Non-pigmented ciliary epithelial cell (primary cell): ENCODE results near the gene DYSF.

Experiments
- DNase-seq: peaks from one replicate; pipeline ENCODE4 v3.0.0-alpha.2; 2010; ENCODE audit warnings: low read depth

DYSF gene

GRCh38 chr2:71571945-71572344 is 118.6 kb downstream of the DYSF start:
- DNase-seq: no peak

GRCh38 chr2:71575966-71576365 is 122.6 kb downstream of the DYSF start:
- no peak for DNase-seq

GRCh38 chr2:71576541-71576940 is 123.2 kb downstream of the DYSF start:
- no peak for DNase-seq

- DNase-seq: no peak
These were observed 123.8 kb downstream of the DYSF start for GRCh38 chr2:71577209-71577608.

- DNase-seq: no peak
These were observed 125.5 kb downstream of the DYSF start for GRCh38 chr2:71578767-71579342.

GRCh38 chr2:71581026-71581425 is 127.7 kb downstream of the DYSF start:
- no peak for DNase-seq

- DNase-seq: no peak
These were observed 130.5 kb downstream of the DYSF start for GRCh38 chr2:71583876-71584275.

GRCh38 chr2:71586471-71586870 is 133.1 kb downstream of the DYSF start:
- no peak for DNase-seq

- no peak for DNase-seq
These were observed 134.2 kb downstream of the DYSF start for GRCh38 chr2:71587509-71588073.

- no peak for DNase-seq
These were observed 135.3 kb downstream of the DYSF start for GRCh38 chr2:71588497-71589170.

GRCh38 chr2:71589763-71590162 is 136.4 kb downstream of the DYSF start:
- no peak for DNase-seq

- no peak for DNase-seq
These were observed 137.7 kb downstream of the DYSF start for GRCh38 chr2:71591044-71591443.

GRCh38 chr2:71592181-71592711 is 138.9 kb downstream of the DYSF start:
- no peak for DNase-seq

- DNase-seq: no peak
These were observed 142.2 kb downstream of the DYSF start for GRCh38 chr2:71595569-71595968.

- no peak for DNase-seq
These were observed 142.7 kb downstream of the DYSF start for GRCh38 chr2:71596011-71596410.

- no peak for DNase-seq
These were observed 144.4 kb downstream of the DYSF start for GRCh38 chr2:71597756-71598155.

GRCh38 chr2:71598526-71598925 is 145.2 kb downstream of the DYSF start:
- DNase-seq: no peak

- DNase-seq: no peak
These were observed 145.7 kb downstream of the DYSF start for GRCh38 chr2:71599038-71599437.

- no peak for DNase-seq
These were observed 146.4 kb downstream of the DYSF start for GRCh38 chr2:71599646-71600236.

- DNase-seq: no peak
These were observed 147.2 kb downstream of the DYSF start for GRCh38 chr2:71600555-71600954.

GRCh38 chr2:71601136-71602114 is 148.1 kb downstream of the DYSF start:
- DNase-seq: no peak

GRCh38 chr2:71602115-71602495 is 148.7 kb downstream of the DYSF start:
- no peak for DNase-seq
